ENCODE measurements around the gene SPATA21.

DNA sequence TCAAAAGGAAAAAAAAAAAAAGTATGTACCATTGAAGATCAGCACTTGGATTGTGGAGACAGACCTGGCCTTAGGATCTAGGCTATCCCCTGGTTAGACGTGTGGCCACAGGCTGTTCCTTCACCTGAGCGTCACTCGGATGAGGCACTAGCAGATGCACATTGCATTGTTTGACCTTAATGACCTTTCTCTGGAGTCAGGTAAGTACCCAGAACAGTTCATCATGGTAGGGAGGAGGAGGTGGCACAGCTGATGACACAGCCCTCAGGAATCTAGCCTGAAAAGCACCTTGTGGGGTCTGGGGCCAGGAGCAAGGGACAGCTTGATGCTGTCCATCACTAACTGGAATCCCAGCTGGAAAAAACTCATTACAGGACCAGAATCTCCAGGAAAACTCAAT, 24.5 kb upstream of the SPATA21 start:
- no peak for TF ChIP-seq POLR2A (IDR thresholded peaks at IDR 0.05)
- TF ChIP-seq, protein P1, sequence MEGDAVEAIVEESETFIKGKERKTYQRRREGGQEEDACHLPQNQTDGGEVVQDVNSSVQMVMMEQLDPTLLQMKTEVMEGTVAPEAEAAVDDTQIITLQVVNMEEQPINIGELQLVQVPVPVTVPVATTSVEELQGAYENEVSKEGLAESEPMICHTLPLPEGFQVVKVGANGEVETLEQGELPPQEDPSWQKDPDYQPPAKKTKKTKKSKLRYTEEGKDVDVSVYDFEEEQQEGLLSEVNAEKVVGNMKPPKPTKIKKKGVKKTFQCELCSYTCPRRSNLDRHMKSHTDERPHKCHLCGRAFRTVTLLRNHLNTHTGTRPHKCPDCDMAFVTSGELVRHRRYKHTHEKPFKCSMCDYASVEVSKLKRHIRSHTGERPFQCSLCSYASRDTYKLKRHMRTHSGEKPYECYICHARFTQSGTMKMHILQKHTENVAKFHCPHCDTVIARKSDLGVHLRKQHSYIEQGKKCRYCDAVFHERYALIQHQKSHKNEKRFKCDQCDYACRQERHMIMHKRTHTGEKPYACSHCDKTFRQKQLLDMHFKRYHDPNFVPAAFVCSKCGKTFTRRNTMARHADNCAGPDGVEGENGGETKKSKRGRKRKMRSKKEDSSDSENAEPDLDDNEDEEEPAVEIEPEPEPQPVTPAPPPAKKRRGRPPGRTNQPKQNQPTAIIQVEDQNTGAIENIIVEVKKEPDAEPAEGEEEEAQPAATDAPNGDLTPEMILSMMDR (IDR thresholded peaks at IDR 0.05), result no peak

Measured in body of pancreas (tissue), 4 donors.